ENCODE data around the gene OR8H3.
"Not testable (repeated sequence)": the region's sequence is repeated elsewhere in the genome, so short reads cannot be mapped to it uniquely, and the experiment has no call there.

Gene OR8H3

DNA sequence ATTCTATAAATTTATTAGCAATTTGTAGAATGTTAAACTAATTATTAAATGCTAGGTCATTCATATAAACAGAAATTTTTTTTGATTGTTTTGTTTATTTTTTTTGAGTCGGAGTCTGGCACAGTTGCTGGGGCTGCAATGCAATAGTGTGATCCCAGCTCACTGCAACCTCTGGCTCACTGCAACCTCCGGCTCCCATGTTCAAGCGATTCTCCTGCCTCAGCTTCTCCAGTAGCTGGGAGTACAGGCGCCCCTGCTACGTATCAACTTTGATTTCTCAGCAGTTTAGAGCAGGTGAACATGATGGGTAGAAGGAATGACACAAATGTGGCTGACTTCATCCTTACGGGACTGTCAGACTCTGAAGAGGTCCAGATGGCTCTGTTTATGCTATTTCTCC, at the start of gene OR8H3:
Gene OR8H3, plus strand, starts transcription at position 301 of the 400 bp plus-strand sequence. Its CDS starts 0 bp downstream, at position 301.
- DNase-seq, result no peak

DNA sequence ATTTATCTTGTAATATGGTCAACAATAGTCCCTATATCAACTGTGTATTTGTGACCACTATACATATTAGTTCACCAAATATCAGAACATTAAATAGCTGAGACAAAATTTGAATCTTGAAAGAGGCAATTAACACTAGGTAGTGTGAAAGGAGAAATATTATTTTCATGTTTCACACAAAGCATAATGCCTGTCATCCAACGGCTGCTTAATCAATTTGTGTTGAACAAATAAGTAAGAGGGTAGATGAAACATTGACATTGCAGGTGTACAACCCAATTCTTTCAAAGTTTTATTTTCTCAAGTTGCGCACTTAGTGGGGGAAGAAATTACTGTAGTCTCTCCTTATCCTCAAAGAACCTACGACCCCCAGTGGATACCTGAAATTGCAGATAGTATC, 32.5 kb upstream of the OR8H3 start:
- no peak for DNase-seq

- no peak for DNase-seq
Observed at GRCh38 chr11:56093008-56093407, 29.2 kb upstream of the OR8H3 start, which contains the start of gene OR8I2. OR8I2 (plus strand) TSS chr11:56093308; CDS start chr11:56093308, 0 bp downstream.

DNA sequence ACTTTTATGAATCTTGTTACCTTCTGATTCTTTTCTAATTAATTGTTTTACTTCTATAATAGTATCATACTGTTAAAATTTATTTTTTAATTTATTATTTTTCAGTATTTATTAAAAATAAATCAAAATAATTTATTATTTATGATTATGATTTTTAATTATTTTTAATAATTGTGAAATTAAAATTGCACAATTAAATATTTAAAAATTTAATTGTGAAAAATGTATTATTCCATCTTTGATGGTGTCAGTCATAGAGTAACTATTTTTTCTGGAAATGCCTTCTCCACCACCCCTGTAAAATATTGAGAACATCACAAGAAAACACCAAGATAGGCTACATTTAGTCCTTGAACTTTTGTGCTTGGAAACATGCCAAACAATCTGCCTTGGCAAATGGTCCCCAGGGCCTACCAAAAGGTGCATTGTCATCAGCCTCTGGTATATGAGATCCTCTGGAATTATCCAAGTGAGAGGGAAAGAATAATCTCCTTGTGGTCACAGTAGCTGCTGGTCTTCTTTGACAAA, 18.9 kb upstream of the OR8H3 start, which contains the start of gene OR8H2:
Gene OR8H2, plus strand, starts transcription at position 478 of the 528 bp plus-strand sequence. CDS start 1,356 bp downstream, outside the sequence.
- DNase-seq, result no peak

DNA sequence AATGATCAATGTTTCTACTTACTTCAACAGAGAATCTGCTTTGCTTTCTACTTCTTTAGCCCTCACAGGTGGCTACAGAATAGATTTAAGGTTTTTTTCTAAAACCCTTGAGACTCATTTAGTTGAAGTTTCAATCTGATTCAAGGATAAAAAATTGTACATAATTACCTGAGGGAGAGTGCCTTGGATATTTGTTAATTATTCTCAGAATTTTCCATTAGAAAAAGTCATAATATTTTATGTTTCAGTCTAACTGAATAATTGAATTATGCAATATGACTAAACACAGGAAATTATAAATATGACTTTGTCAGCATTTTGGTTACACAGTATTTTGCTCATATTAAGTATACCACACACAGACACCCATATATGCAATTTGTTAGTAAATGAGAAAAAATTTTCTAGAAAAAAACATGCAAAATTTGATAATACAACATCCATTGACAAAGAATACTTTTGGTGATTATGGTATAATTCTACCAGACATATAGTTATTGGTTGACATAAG, 18.0 kb downstream of the OR8H3 start, which contains the start of gene OR8J3:
Gene OR8J3, minus strand, starts transcription at position 51 of the 511 bp plus-strand sequence. CDS start 2,483 bp downstream, outside the sequence.
- DNase-seq, result no peak

GRCh38 chr11:56143681-56144080, 21.5 kb downstream of the OR8H3 start:
- not testable (repeated sequence) for DNase-seq

- no peak for DNase-seq
Observed at GRCh38 chr11:56151376-56151775, 29.2 kb downstream of the OR8H3 start.

DNA sequence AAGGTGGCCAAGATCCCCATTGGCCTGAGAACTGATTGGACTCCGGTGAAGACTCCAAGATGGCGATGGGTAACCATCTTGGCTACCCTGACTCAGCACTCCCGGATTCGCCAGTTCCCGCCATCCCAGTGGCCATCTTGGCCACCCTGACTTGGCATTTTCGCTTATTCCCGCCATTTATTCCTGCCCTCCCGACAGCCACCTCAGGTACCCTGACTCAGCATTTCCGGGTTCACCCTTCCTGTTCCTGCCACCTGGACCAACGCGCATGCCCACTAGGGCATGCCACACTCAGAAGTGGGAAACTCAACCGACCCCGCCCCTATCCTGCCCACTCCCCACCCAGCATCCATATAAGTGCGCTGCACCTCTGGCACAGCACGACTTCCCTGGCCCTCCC, 30.2 kb downstream of the OR8H3 start:
- no peak for DNase-seq

DNA sequence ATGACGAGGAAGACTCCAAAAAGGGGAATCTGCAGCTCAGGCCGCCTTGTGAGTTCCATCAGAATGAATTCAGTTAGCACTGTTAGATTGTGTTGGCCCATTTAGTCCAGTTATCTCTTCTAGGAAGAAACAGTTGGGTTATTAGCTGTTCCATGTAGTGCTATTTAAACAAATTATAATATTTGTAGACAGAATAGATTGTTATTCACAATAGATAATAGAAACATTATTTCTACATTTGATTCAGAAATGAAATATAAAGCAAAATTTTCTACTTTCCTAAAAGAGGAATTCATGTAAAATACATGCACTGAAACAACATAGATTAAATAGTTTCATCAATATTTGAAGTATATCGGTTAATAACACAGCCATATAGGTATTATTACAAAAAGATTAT, 38.0 kb downstream of the OR8H3 start, which contains the start of gene OR8K5:
Gene OR8K5, minus strand, starts transcription at position 101 of the 400 bp plus-strand sequence. Its CDS starts 0 bp downstream, at position 101.
- DNase-seq, result no peak

GRCh38 chr11:56163804-56164203, 41.6 kb downstream of the OR8H3 start:
- DNase-seq, result no peak

DNA sequence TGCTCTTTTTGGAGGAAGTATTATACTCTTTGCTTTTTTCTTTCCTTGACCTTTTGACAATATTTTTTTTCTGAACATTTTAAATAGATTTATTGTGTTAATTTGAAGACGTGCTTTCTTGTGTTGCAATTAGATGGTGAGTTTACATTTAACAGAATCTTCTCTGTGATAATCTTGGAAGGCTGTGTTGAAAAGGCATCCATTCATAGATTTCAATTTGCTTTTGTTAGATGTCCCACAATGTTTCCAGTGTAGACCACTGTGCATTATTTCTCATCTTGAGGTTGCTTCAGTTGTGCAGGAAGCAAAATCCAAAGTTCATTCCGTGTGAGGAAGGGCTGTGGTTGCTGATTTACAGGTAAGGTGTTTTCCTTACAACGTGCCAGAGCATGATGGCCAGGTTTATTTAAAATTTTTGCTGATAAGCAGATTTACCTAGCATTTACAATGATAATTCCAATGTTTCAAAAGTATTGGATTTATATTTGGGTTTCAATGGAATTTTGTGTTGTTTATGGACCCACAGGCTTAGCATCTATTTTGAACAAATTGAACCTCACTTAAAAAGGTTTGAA, 50.2 kb downstream of the OR8H3 start:
- DNase-seq, result no peak
